Tibial nerve (tissue), 4 donors: ENCODE results near the gene ILRUN. TPM values are rescaled to one million over a fixed set of nuclear protein-coding genes. Genes with fewer than 3 reads are reported as not detected.
"Not testable (repeated sequence)": the region's sequence is repeated elsewhere in the genome, so short reads cannot be mapped to it uniquely, and the experiment has no call there.

ENCODE experiments used
- DNase-seq, 2 donors: peaks; one replicate each; pipeline ENCODE4 v3.0.0-alpha.2; 2019; ENCODE audit warnings: low spot score in 2 of 2
- H3K27ac ChIP-seq, 4 donors: fragments of 200-600 bp; sonication (generic) in 3 of 4; one replicate each; pipeline ENCODE4 v1.5.1; 2017 to 2019; ENCODE audit warnings: mild to moderate bottlenecking in 1 of 4
- H3K27me3 ChIP-seq, 2 donors: fragments of 200-600 bp; sonication (generic) in 1 of 2; one replicate each; pipeline versions ENCODE4 v1.5.1 to v1.6.0; 2017 to 2019
- H3K36me3 ChIP-seq, 3 donors: fragments of 200-600 bp; sonication (generic); one replicate each; pipeline ENCODE4 v1.5.1; 2018 to 2019
- H3K4me1 ChIP-seq, 4 donors: fragments of 200-600 bp; sonication (generic) in 3 of 4; one replicate each; pipeline ENCODE4 v1.5.1; 2017 to 2019
- H3K4me3 ChIP-seq, 4 donors: fragments of 200-600 bp; sonication (generic) in 3 of 4; one replicate each; pipeline ENCODE4 v1.5.1; 2017 to 2019; ENCODE audit warnings: mild to moderate bottlenecking in 1 of 4, moderate library complexity in 1 of 4
- H3K9me3 ChIP-seq, 4 donors: fragments of 200-600 bp; sonication (generic) in 3 of 4; one replicate each; pipeline ENCODE4 v1.5.1; 2017 to 2019
- CTCF ChIP-seq, 5 experiments: fragments of 200-600 bp in 3 of 5; fragments of 450-650 bp in 2 of 5; sonication (generic) in 3 of 5; IDR thresholded peaks; one replicate each; pipeline ENCODE4 v1.5.1; 2016 to 2019; ENCODE audit warnings: antibody characterized with exemption in 5 of 5, mild to moderate bottlenecking in 3 of 5, moderate library complexity in 2 of 5
- EP300 ChIP-seq, 2 donors: sonication (generic); formaldehyde crosslinking; IDR thresholded peaks; one replicate each; pipeline ENCODE4 v1.6.1; 2017; ENCODE audit warnings: antibody characterized with exemption in 2 of 2, mild to moderate bottlenecking in 1 of 2
- POLR2A ChIP-seq, 2 donors: fragments of 450-650 bp; IDR thresholded peaks; one replicate each; pipeline ENCODE4 v1.6.1; 2017; ENCODE audit warnings: antibody characterized with exemption in 2 of 2, mild to moderate bottlenecking in 2 of 2, moderate library complexity in 2 of 2
- WGBS, 2 donors: methylation state at CpG; one replicate each; pipeline ENCODE4 v1.1.5; 2018; 5-methylcytosine and 5-hydroxymethylcytosine counted together
- total RNA-seq, 4 donors: library from RNA; depleted of rRNA; stranded (reverse); fragments of >200 nt; gene quantifications; one replicate each; pipeline ENCODE4 v1.1.0, GENCODE V29; 2016

Gene ILRUN
- total RNA-seq, 4 donors from 2014 or later = 57.6 to 78.9 (median 65.7) TPM

DNA sequence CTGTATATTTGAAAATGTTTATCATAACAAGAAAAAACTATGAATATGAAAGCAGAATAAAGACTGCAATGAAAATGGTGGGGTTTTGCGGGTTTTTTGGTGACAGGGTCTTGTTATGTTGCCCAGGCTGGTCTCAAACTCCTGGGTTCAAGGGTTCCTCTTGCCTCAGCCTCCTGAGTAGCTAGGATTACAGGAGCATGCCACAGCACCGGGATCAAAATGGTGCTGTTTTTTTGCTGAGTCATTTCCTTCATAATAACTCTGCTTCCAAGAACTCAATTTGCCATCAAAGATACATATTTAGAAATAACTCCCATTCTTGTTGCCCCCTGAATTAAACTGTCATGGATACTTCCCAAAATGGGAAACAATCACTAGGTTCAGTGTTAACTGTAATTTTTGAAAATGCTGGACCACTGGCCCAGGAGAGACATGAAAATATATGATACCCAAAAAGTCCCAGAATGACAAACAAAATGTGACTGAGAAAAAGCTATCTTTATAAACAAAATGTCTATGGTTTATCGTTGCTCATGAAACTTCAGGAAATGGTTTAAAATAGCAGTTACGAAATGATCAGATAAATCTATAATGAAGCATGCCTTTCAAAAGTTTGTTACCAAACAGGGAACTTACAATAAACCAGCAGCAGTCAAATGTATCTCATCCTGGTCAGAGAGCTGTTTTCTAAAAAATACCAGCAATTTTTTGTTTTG, 32.2 kb downstream of the ILRUN start:
- no peak for DNase-seq
- 50 to 52% methylated on average over 4 of the region's 4 CpGs for WGBS, 2 donors
- TF ChIP-seq CTCF (IDR thresholded peaks at IDR 0.05) (no peak), POLR2A (IDR thresholded peaks at IDR 0.05) (no peak), EP300 (IDR thresholded peaks at IDR 0.05) (no peak)
- H3K9me3 ChIP-seq = no peaks in the 10 kb centered on the region
- peak overlapping the region in 3 of 4 donors; percentile 1 to 84 (median 41) for H3K27ac ChIP-seq
- no peak overlapping the region for H3K4me3 ChIP-seq
- no peaks in the 10 kb centered on the region for H3K27me3 ChIP-seq
- H3K36me3 ChIP-seq = no peaks in the 10 kb centered on the region
- peaks cover 0 to 21% (median 10%) of the 10 kb centered on the region in 4 donors for H3K4me1 ChIP-seq

DNA sequence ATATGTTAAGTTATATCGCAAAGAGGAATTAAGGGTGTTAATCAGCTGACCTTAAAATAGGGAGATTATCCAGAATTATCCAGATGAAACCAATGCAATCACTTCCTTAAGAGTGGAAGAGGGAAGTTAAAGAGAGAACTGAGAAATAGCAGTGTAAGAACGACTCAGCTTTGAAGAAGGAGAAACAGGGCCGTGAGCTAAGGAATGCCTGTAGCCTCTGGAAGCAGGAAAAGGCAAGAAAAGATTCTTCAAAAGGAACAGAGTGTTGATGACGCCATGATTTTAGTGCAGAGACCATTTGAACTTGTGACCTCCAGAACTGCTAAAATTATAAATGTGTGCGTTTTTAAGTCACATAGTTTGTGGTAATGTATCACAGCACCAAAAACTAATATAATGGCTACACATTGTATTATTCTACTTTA, 32.7 kb downstream of the ILRUN start:
- Histone ChIP-seq H3K9me3 (no peaks in the 10 kb centered on the region), H3K36me3 (no peaks in the 10 kb centered on the region), H3K27ac (peak overlapping the region in 2 of 4 donors; percentile 1 to 84), H3K4me1 (peaks cover 0 to 23% (median 11%) of the 10 kb centered on the region in 4 donors), H3K4me3 (no peak overlapping the region), H3K27me3 (no peaks in the 10 kb centered on the region)
- peak in 1 of 2 donors; percentile 47 for TF ChIP-seq EP300 (IDR thresholded peaks at IDR 0.05)
- TF ChIP-seq CTCF (IDR thresholded peaks at IDR 0.05) = no peak
- no peak for TF ChIP-seq POLR2A (IDR thresholded peaks at IDR 0.05)
- no peak for DNase-seq
- 53 to 61% methylated on average over 5 of the region's 5 CpGs for WGBS, 2 donors

- H3K27ac ChIP-seq = peak overlapping the region in 1 of 4 donors; percentile 84
- H3K4me3 ChIP-seq = no peak overlapping the region
- TF ChIP-seq POLR2A (IDR thresholded peaks at IDR 0.05) = no peak
- no peak for TF ChIP-seq EP300 (IDR thresholded peaks at IDR 0.05)
- no peak for TF ChIP-seq CTCF (IDR thresholded peaks at IDR 0.05)
- WGBS, 2 donors = 84 to 86% methylated on average over 2 of the region's 2 CpGs
- no peaks in the 10 kb centered on the region for H3K36me3 ChIP-seq
- no peaks in the 10 kb centered on the region for H3K27me3 ChIP-seq
- H3K9me3 ChIP-seq = no peaks in the 10 kb centered on the region
- H3K4me1 ChIP-seq = peaks cover 0 to 28% (median 13%) of the 10 kb centered on the region in 4 donors
- no peak for DNase-seq
Measured at GRCh38 chr6:34663371-34663770, 33.2 kb downstream of the ILRUN start.

- Histone ChIP-seq H3K27me3 (no peaks in the 10 kb centered on the region), H3K4me1 (peaks cover 2 to 48% (median 28%) of the 10 kb centered on the region in 4 donors), H3K9me3 (no peaks in the 10 kb centered on the region), H3K36me3 (no peaks in the 10 kb centered on the region), H3K4me3 (no peak overlapping the region), H3K27ac (no peak overlapping the region)
- no peak for TF ChIP-seq EP300 (IDR thresholded peaks at IDR 0.05)
- TF ChIP-seq CTCF (IDR thresholded peaks at IDR 0.05) = no peak
- no peak for TF ChIP-seq POLR2A (IDR thresholded peaks at IDR 0.05)
- 96 to 97% methylated on average over 1 of the region's 1 CpG for WGBS, 2 donors
- no peak for DNase-seq
Measured at GRCh38 chr6:34661357-34661756, 35.2 kb downstream of the ILRUN start.

GRCh38 chr6:34658605-34659265, 37.8 kb downstream of the ILRUN start:
- H3K27ac ChIP-seq = peak overlapping the region in 2 of 4 donors; percentile 79 to 95
- TF ChIP-seq POLR2A (IDR thresholded peaks at IDR 0.05) (no peak), CTCF (IDR thresholded peaks at IDR 0.05) (no peak), EP300 (IDR thresholded peaks at IDR 0.05) (no peak)

DNA sequence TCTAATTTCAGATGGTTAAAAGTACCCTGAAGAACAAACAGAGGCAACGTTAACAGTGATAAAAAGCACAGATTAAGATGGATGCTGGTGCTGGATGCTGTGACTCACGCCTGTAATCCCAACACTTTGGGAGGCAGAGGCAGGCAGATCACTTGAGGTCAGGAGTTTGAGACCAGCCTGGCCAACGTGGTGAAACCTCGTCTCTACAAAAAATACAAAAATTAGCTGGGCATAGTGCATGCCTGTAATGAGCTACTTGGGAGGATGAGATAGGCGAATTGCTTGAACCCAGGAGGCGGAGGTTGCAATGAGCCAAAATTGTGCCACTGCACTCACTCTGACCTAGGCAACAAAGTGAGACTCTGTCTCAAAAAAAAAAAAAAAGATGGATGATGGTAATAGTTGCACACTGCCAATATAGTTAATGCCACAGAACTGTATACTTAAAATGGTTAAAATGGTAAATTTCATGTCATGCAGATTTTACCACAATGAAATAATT, 38.5 kb downstream of the ILRUN start:
- not testable (repeated sequence) for H3K36me3 ChIP-seq, DNase-seq, H3K9me3 ChIP-seq, H3K27me3 ChIP-seq
- 40 to 46% methylated on average over 6 of the region's 6 CpGs for WGBS, 2 donors
- Histone ChIP-seq H3K4me3 (peak overlapping the region in 3 of 4 donors; percentile 36 to 51 (median 42)), H3K4me1 (peaks cover 2 to 46% (median 28%) of the 10 kb centered on the region in 4 donors), H3K27ac (peak overlapping the region; percentile 63 to 95 (median 84))

More at GRCh38 chr6:34658605-34659265, 37.8 kb downstream of the ILRUN start:
- Histone ChIP-seq H3K4me1 (peaks cover 2 to 48% (median 31%) of the 10 kb centered on the region in 4 donors), H3K36me3 (no peaks in the 10 kb centered on the region), H3K27me3 (no peaks in the 10 kb centered on the region), H3K9me3 (no peaks in the 10 kb centered on the region), H3K4me3 (no peak overlapping the region)
- no peak for DNase-seq
- 90 to 94% methylated on average over 7 of the region's 7 CpGs for WGBS, 2 donors
